ENCODE data around the gene NEB.

GRCh38 chr2:151486053-151486452 is 248.2 kb downstream of the NEB start:
- TF ChIP-seq CTCF (conservative IDR thresholded peaks at IDR 0.05; ENCODE audit: low read depth, low read length) (no peak), EZH2 (IDR thresholded peaks at IDR 0.05; ENCODE audit: low read length, unreplicated experiment) (no peak), EZH2phosphoT487 (IDR thresholded peaks at IDR 0.05; ENCODE audit: borderline replicate concordance, low read length) (no peak)
